Activated CD8-positive, alpha-beta memory T cell treated with anti-CD3 and anti-CD28 coated beads for 48 hours (primary cell): Measurements from ENCODE around the gene WDR47.
"Not testable (repeated sequence)": the region's sequence is repeated elsewhere in the genome, so short reads cannot be mapped to it uniquely, and the experiment has no call there.

Experiments
- DNase-seq, 3 experiments: peaks; one replicate each; pipeline ENCODE4 v3.0.0-alpha.2; 2020; ENCODE audit warnings: low read depth in 2 of 3, low spot score in 2 of 3

Gene WDR47

GRCh38 chr1:108963052-108963686 is 78.7 kb downstream of the WDR47 start, which contains the start of gene CLCC1:
Gene CLCC1, minus strand, starts transcription at chr1:108963484. Its CDS starts 13,047 bp downstream, at chr1:108950437.
- peak; percentile 68 to 83 (median 77) for DNase-seq

- no peak for DNase-seq
These were observed 79.2 kb downstream of the WDR47 start for GRCh38 chr1:108962681-108963051.

- DNase-seq, result no peak
These were observed 80.0 kb downstream of the WDR47 start for GRCh38 chr1:108961752-108962486.

- DNase-seq, result no peak
These were observed 80.7 kb downstream of the WDR47 start for GRCh38 chr1:108961198-108961597.

- DNase-seq, result no peak
These were observed 81.2 kb downstream of the WDR47 start for GRCh38 chr1:108960719-108961118.

- DNase-seq, result no peak
These were observed 84.0 kb downstream of the WDR47 start for GRCh38 chr1:108957888-108958287.

- no peak for DNase-seq
These were observed 86.0 kb downstream of the WDR47 start for GRCh38 chr1:108955881-108956280.

- DNase-seq, result no peak
These were observed 86.8 kb downstream of the WDR47 start for GRCh38 chr1:108955111-108955510.

GRCh38 chr1:108953452-108953851 is 88.5 kb downstream of the WDR47 start:
- no peak for DNase-seq

GRCh38 chr1:108951242-108951641 is 90.7 kb downstream of the WDR47 start:
- no peak for DNase-seq

- DNase-seq, result no peak
These were observed 92.9 kb downstream of the WDR47 start for GRCh38 chr1:108949044-108949443.

GRCh38 chr1:108947871-108948525 is 93.9 kb downstream of the WDR47 start:
- DNase-seq, result no peak

GRCh38 chr1:108936170-108936569 is 105.7 kb downstream of the WDR47 start:
- no peak for DNase-seq

- no peak for DNase-seq
These were observed 108.0 kb downstream of the WDR47 start for GRCh38 chr1:108933944-108934343.

- not testable (repeated sequence) for DNase-seq
These were observed 114.3 kb downstream of the WDR47 start for GRCh38 chr1:108927565-108927964.

- no peak for DNase-seq
These were observed 116.0 kb downstream of the WDR47 start for GRCh38 chr1:108925920-108926319.
